Activated CD8-positive, alpha-beta memory T cell treated with anti-CD3 and anti-CD28 coated beads for 1 hour (primary cell): ENCODE measurements around the gene MIOS.
"Not testable (repeated sequence)": the region's sequence is repeated elsewhere in the genome, so short reads cannot be mapped to it uniquely, and the experiment has no call there.

Experiments used
- DNase-seq, 2 donors: peaks; one replicate each; pipeline ENCODE4 v3.0.0-alpha.2; 2020; ENCODE audit warnings: low read depth in 1 of 2; ENCODE audit errors: extremely low read depth in 1 of 2

The MIOS gene

GRCh38 chr7:7554021-7554432 lies 12.7 kb upstream of the MIOS start:
- DNase-seq: no peak

GRCh38 chr7:7554649-7555575 lies 11.8 kb upstream of the MIOS start:
- no peak for DNase-seq

- no peak for DNase-seq
Measured at GRCh38 chr7:7556852-7557251, 9.8 kb upstream of the MIOS start.

GRCh38 chr7:7557252-7557651 lies 9.4 kb upstream of the MIOS start:
- DNase-seq: no peak

GRCh38 chr7:7561591-7561990 lies 5.1 kb upstream of the MIOS start:
- not testable (repeated sequence) for DNase-seq

- no peak for DNase-seq
Measured at GRCh38 chr7:7562736-7563135, 3.9 kb upstream of the MIOS start.

- no peak for DNase-seq
Measured at GRCh38 chr7:7563269-7563668, 3.4 kb upstream of the MIOS start.

- no peak for DNase-seq
Measured at GRCh38 chr7:7563813-7564212, 2.9 kb upstream of the MIOS start.

GRCh38 chr7:7564323-7564780 lies 2.3 kb upstream of the MIOS start:
- DNase-seq: no peak

- DNase-seq: no peak
Measured at GRCh38 chr7:7565018-7565680, 1.5 kb upstream of the MIOS start.

- no peak for DNase-seq
Measured at GRCh38 chr7:7565746-7566650, 686 bp upstream of the MIOS start.

GRCh38 chr7:7567898-7568531 lies 1.3 kb downstream of the MIOS start:
- DNase-seq: no peak

GRCh38 chr7:7568553-7568952 lies 1.9 kb downstream of the MIOS start:
- DNase-seq: no peak

GRCh38 chr7:7569081-7569527 lies 2.4 kb downstream of the MIOS start:
- no peak for DNase-seq

GRCh38 chr7:7569615-7570014 lies 2.9 kb downstream of the MIOS start:
- DNase-seq: no peak

- no peak for DNase-seq
Measured at GRCh38 chr7:7570584-7570983, 3.9 kb downstream of the MIOS start.

GRCh38 chr7:7573701-7574100 lies 7.0 kb downstream of the MIOS start:
- no peak for DNase-seq

- DNase-seq: no peak
Measured at GRCh38 chr7:7576344-7576743, 9.7 kb downstream of the MIOS start.

- DNase-seq: no peak
Measured at GRCh38 chr7:7577888-7578287, 11.2 kb downstream of the MIOS start.

GRCh38 chr7:7579638-7580037 lies 13.0 kb downstream of the MIOS start:
- DNase-seq: no peak
